HepG2 (cell line): Measurements from ENCODE around the gene EMCN. TPM values are rescaled to one million over a fixed set of nuclear protein-coding genes. Genes with fewer than 3 reads are reported as not detected.

Experiments used
- ATAC-seq: fragments of 200-7000 bp; cut with Tn5 transposase; 3 replicates; pipeline ENCODE4 v1.9.1; 2020; ENCODE audit warnings: mild to moderate bottlenecking, moderate library complexity
- BruUV-seq: library from RNA; stranded (reverse); fragments of 400-500 nt; replicated peaks from 2 replicates; lab custom pipeline; 2021; lab: Mats Ljungman, UMichigan
- CTCF ChIA-PET: fragments of 300-600 bp; formaldehyde crosslinking; extraction: SDS; loops from one replicate; lab custom pipeline; 2021; ENCODE audit warnings: low total read pairs, inconsistent platforms, low intra/inter-chr PET ratio; lab: Yijun Ruan, JAX
- POLR2A ChIA-PET: fragments of 350-600 bp; sonication (Branson Sonifier 250); formaldehyde crosslinking; loops from one replicate; lab custom pipeline; 2020; ENCODE audit warnings: antibody characterized with exemption, inconsistent platforms; lab: Yijun Ruan, JAX
- DNase-seq: peaks from one replicate; pipeline ENCODE4 v3.0.0-alpha.2; 2015; ENCODE audit warnings: low spot score
- FAIRE-seq: peaks from 3 replicates; lab custom pipeline; 2011; peaks lifted over from hg19 to GRCh38; lab: Jason Lieb, UNC
- H2AFZ ChIP-seq: one replicate; pipeline ENCODE4 v1.6.1; 2011; ENCODE audit warnings: low read length, inconsistent platforms
- H3K27ac ChIP-seq: fragments of 300-600 bp; 3 replicates; pipeline ENCODE4 v1.8.0; 2011; ENCODE audit warnings: mixed run types, mild to moderate bottlenecking, mixed read lengths, low read length, inconsistent platforms; ENCODE audit not compliant: insufficient read depth; ENCODE audit errors: extremely low read length
- H3K27me3 ChIP-seq, 2 experiments: fragments of 200-600 bp in 1 of 2; 2 replicates in 1 of 2; 3 replicates in 1 of 2; pipeline versions ENCODE4 v1.6.0 to v1.8.0; 2011; ENCODE audit warnings: low read length in 2 of 2, mild to moderate bottlenecking in 2 of 2, moderate library complexity in 2 of 2, inconsistent platforms in 1 of 2; ENCODE audit not compliant: insufficient read depth in 2 of 2, control insufficient read depth in 1 of 2
- H3K36me3 ChIP-seq, 2 experiments: fragments of 200-600 bp in 1 of 2; replicated peaks in 1 of 2; 2 replicates in 1 of 2; 3 replicates in 1 of 2; pipeline versions ENCODE4 v1.5.1 to v1.8.0; 2011; ENCODE audit warnings: low read length in 2 of 2, inconsistent platforms in 1 of 2; ENCODE audit not compliant: insufficient read depth in 2 of 2, control insufficient read depth in 1 of 2
- H3K4me1 ChIP-seq: 2 replicates; pipeline ENCODE4 v1.5.1; 2012; ENCODE audit warnings: low read length, inconsistent platforms; ENCODE audit not compliant: insufficient read depth
- H3K4me2 ChIP-seq: 2 replicates; pipeline ENCODE4 v1.6.0; 2011; ENCODE audit warnings: low read depth, low read length, inconsistent platforms
- H3K4me3 ChIP-seq, 3 experiments: fragments of 200-600 bp in 1 of 3; sonication (generic), shearing (Covaris generic) in 1 of 3; replicated peaks in 1 of 3; 2 replicates each; pipeline ENCODE4 v1.5.1; 2011 to 2016; ENCODE audit warnings: low read length in 3 of 3, inconsistent platforms in 2 of 3, low read depth in 2 of 3, mild to moderate bottlenecking in 2 of 3, control low read depth in 1 of 3, mixed read lengths in 1 of 3; ENCODE audit not compliant: insufficient read depth in 1 of 3
- H3K79me2 ChIP-seq: one replicate; pipeline ENCODE4 v1.6.1; 2011; ENCODE audit warnings: low read length, inconsistent platforms; ENCODE audit not compliant: insufficient read depth
- H3K9ac ChIP-seq: 2 replicates; pipeline ENCODE4 v1.6.0; 2011; ENCODE audit warnings: mild to moderate bottlenecking, low read depth, low read length, inconsistent platforms; ENCODE audit not compliant: insufficient read depth
- H3K9me3 ChIP-seq: 2 replicates; pipeline ENCODE4 v1.5.1; 2012; ENCODE audit warnings: mild to moderate bottlenecking, low read length
- H4K20me1 ChIP-seq: 2 replicates; pipeline ENCODE4 v1.6.0; 2011; ENCODE audit warnings: inconsistent platforms, mild to moderate bottlenecking, low read length, moderate library complexity; ENCODE audit not compliant: insufficient read depth
- CCAR2 ChIP-seq: fragments of 200-400 bp; formaldehyde crosslinking; optimal IDR thresholded peaks from 2 replicates; pipeline ENCODE3; 2018; ENCODE audit warnings: low read depth, mild to moderate bottlenecking, low read length, moderate library complexity
- CREM ChIP-seq, 2 experiments: sonication (generic) in 1 of 2; formaldehyde crosslinking in 1 of 2; IDR thresholded peaks; 2 replicates each; pipeline versions ENCODE4 v1.4.0 to v1.6.1; 2016 to 2020; ENCODE audit warnings: antibody characterized with exemption in 1 of 2, mild to moderate bottlenecking in 1 of 2, missing genetic modification reagents in 1 of 2
- HIVEP1 ChIP-seq: sonication (generic); formaldehyde crosslinking; IDR thresholded peaks from 2 replicates; pipeline ENCODE4 v1.4.0; 2020; ENCODE audit warnings: mild to moderate bottlenecking, missing genetic modification reagents
- IRF2 ChIP-seq: IDR thresholded peaks from 2 replicates; pipeline ENCODE4 v1.6.1; 2018; ENCODE audit warnings: missing genetic modification reagents, missing compliant biosample characterization
- KLF11 ChIP-seq: IDR thresholded peaks from 2 replicates; pipeline ENCODE4 v1.6.1; 2016; ENCODE audit warnings: missing compliant biosample characterization
- NPAS2 ChIP-seq: sonication (generic); formaldehyde crosslinking; IDR thresholded peaks from 2 replicates; pipeline ENCODE4 v1.8.0; 2022; ENCODE audit warnings: mild to moderate bottlenecking, missing genetic modification reagents, borderline replicate concordance
- RBAK ChIP-seq: sonication (generic); formaldehyde crosslinking; IDR thresholded peaks from 2 replicates; pipeline ENCODE4 v1.5.1; 2020; ENCODE audit warnings: mild to moderate bottlenecking, missing genetic modification reagents
- RORA ChIP-seq: sonication (generic); formaldehyde crosslinking; IDR thresholded peaks from 2 replicates; pipeline ENCODE4 v1.5.0; 2020; ENCODE audit warnings: mild to moderate bottlenecking, missing genetic modification reagents, moderate library complexity
- SMYD3 ChIP-seq: sonication (generic); formaldehyde crosslinking; IDR thresholded peaks from 2 replicates; pipeline ENCODE4 v1.8.1; 2023; ENCODE audit warnings: mild to moderate bottlenecking, missing genetic modification reagents
- SP2 ChIP-seq: sonication (generic); formaldehyde crosslinking; IDR thresholded peaks from 2 replicates; pipeline ENCODE4 v1.5.1; 2020; ENCODE audit warnings: mild to moderate bottlenecking, missing genetic modification reagents
- SP4 ChIP-seq: sonication (generic); formaldehyde crosslinking; IDR thresholded peaks from 2 replicates; pipeline ENCODE4 v1.8.1; 2023; ENCODE audit warnings: mild to moderate bottlenecking, missing genetic modification reagents
- ZMYM2 ChIP-seq: sonication (generic); formaldehyde crosslinking; IDR thresholded peaks from 2 replicates; pipeline ENCODE4 v1.8.0; 2022; ENCODE audit warnings: mild to moderate bottlenecking, missing genetic modification reagents
- ZNF138 ChIP-seq: sonication (generic); formaldehyde crosslinking; IDR thresholded peaks from 2 replicates; pipeline ENCODE4 v1.5.0; 2020; ENCODE audit warnings: mild to moderate bottlenecking, low read depth, missing genetic modification reagents
- ZNF367 ChIP-seq: sonication (generic); formaldehyde crosslinking; IDR thresholded peaks from 2 replicates; pipeline ENCODE4 v1.4.0; 2020; ENCODE audit warnings: missing genetic modification reagents, borderline replicate concordance
- ZNF670 ChIP-seq: sonication (generic); formaldehyde crosslinking; IDR thresholded peaks from 2 replicates; pipeline ENCODE4 v1.8.0; 2022; ENCODE audit warnings: mild to moderate bottlenecking, missing genetic modification reagents, borderline replicate concordance
- ZNF878 ChIP-seq: sonication (generic); formaldehyde crosslinking; IDR thresholded peaks from 2 replicates; pipeline ENCODE4 v1.8.1; 2023; ENCODE audit warnings: mild to moderate bottlenecking, missing genetic modification reagents, moderate library complexity
- WGBS: methylation state at CpG from one replicate; pipeline ENCODE4 v1.1.6; 2017; ENCODE audit warnings: low lambda C conversion rate; 5-methylcytosine and 5-hydroxymethylcytosine counted together
- in situ Hi-C: cut with HindIII; loops from 2 replicates; pipeline ENCODE4 v1.10.0; 2017; ENCODE audit warnings: low pct_unique_long_range_greater_than_20kb; ENCODE audit not compliant: extremely low pct_ligation_motif_present
- intact Hi-C: fragments of 100-400 bp; cut with micrococcal nuclease; formaldehyde crosslinking; loops from one replicate; pipeline ENCODE4 v1.10.0; 2022; ENCODE audit not compliant: unreplicated experiment
- polyA plus RNA-seq, 8 experiments: library from polyadenylated mRNA; depleted of rRNA in 3 of 8; stranded (reverse) in 7 of 8; unstranded in 1 of 8; fragments of >200 nt; fragmentation: Illumina TruSeq in 4 of 8; extraction: Trizol in 4 of 8; gene quantifications; 2 replicates each; pipeline versions ENCODE4 v1.2.1 to v1.2.3, GENCODE V29; 2011 to 2016; ENCODE audit warnings: low read depth in 4 of 8, missing spikeins in 1 of 8, mixed read lengths in 1 of 8; ENCODE audit not compliant: insufficient read depth in 1 of 8
- total RNA-seq, 5 experiments: library from RNA; depleted of rRNA; stranded (reverse); fragments of >200 nt; fragmentation: Illumina TruSeq; extraction: Trizol; gene quantifications; 2 replicates each; pipeline ENCODE4 v1.2.3, GENCODE V29; 2016; ENCODE audit warnings: low read depth in 1 of 5
- TF ChIP-seq, protein P1 (sequence below): sonication (generic); formaldehyde crosslinking; IDR thresholded peaks from 2 replicates; pipeline ENCODE4; 2020; ENCODE audit warnings: missing genetic modification reagents, mild to moderate bottlenecking, borderline replicate concordance
- TF ChIP-seq, protein P2 (sequence below): sonication (generic); formaldehyde crosslinking; IDR thresholded peaks from 2 replicates; pipeline ENCODE4 v1.9.0; 2021; ENCODE audit warnings: missing genetic modification reagents, mild to moderate bottlenecking, borderline replicate concordance

EMCN gene
- total and polyA plus RNA-seq, 2 of the 13 experiments (the other 11 are each of a cell fraction or from before 2014, with no cell fraction given) = not detected

DNA sequence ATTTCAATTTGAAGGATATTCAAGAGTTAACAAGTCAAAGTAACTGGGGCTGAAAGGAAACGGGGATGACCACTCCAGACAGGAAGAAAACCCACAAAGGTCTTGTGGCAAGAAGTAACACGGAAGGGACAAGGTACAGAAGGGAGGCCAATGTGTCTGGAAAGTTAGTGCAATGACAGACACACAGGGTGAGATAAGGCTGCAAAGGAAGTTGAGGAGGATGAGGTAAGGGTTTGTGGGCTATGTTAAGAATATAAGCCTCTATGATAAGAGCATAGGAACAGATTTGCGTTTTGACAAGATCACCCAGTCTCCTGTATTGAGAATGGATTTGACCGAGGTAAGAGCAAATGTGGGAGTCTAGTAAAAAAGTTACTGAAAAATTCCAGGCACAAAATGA, 21.9 kb upstream of the EMCN start:
- in situ Hi-C loops (no loop called here), intact Hi-C loops (no loop called here)
- ChIA-PET POLR2A (no interaction called here), CTCF (no interaction called here)
- FAIRE-seq (no peak), ATAC-seq (no peak), DNase-seq (no peak)
- no peaks in the 10 kb centered on the region for H3K9me3 ChIP-seq
- BruUV-seq = no TSS peak
- no peaks in the 10 kb centered on the region for H4K20me1 ChIP-seq
- TF ChIP-seq, protein P1, sequence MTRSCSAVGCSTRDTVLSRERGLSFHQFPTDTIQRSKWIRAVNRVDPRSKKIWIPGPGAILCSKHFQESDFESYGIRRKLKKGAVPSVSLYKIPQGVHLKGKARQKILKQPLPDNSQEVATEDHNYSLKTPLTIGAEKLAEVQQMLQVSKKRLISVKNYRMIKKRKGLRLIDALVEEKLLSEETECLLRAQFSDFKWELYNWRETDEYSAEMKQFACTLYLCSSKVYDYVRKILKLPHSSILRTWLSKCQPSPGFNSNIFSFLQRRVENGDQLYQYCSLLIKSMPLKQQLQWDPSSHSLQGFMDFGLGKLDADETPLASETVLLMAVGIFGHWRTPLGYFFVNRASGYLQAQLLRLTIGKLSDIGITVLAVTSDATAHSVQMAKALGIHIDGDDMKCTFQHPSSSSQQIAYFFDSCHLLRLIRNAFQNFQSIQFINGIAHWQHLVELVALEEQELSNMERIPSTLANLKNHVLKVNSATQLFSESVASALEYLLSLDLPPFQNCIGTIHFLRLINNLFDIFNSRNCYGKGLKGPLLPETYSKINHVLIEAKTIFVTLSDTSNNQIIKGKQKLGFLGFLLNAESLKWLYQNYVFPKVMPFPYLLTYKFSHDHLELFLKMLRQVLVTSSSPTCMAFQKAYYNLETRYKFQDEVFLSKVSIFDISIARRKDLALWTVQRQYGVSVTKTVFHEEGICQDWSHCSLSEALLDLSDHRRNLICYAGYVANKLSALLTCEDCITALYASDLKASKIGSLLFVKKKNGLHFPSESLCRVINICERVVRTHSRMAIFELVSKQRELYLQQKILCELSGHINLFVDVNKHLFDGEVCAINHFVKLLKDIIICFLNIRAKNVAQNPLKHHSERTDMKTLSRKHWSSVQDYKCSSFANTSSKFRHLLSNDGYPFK = no peak
- TF ChIP-seq ZNF670 (CRISPR knock-in tag) = no peak
- no peak for TF ChIP-seq RBAK
- no peak for TF ChIP-seq ZMYM2 (CRISPR knock-in tag)
- no peak for TF ChIP-seq SP4 (CRISPR knock-in tag)
- no peak for TF ChIP-seq ZNF367
- TF ChIP-seq SMYD3 = no peak
- no peak for TF ChIP-seq ZNF138
- no peak for TF ChIP-seq CREM (IDR thresholded peaks at IDR 0.05)
- TF ChIP-seq CREM (CRISPR knock-in tag; IDR thresholded peaks at IDR 0.05) = no peak
- no peak for TF ChIP-seq KLF11 (CRISPR knock-in tag)
- TF ChIP-seq IRF2 (CRISPR knock-in tag) = no peak
- TF ChIP-seq, protein P2, sequence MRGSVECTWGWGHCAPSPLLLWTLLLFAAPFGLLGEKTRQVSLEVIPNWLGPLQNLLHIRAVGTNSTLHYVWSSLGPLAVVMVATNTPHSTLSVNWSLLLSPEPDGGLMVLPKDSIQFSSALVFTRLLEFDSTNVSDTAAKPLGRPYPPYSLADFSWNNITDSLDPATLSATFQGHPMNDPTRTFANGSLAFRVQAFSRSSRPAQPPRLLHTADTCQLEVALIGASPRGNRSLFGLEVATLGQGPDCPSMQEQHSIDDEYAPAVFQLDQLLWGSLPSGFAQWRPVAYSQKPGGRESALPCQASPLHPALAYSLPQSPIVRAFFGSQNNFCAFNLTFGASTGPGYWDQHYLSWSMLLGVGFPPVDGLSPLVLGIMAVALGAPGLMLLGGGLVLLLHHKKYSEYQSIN (CRISPR knock-in tag) = no peak
- no peak for TF ChIP-seq HIVEP1 (CRISPR knock-in tag)
- no peak for TF ChIP-seq ZNF878
- no peak for TF ChIP-seq SP2 (CRISPR knock-in tag)
- TF ChIP-seq CCAR2 = no peak
- TF ChIP-seq NPAS2 (CRISPR knock-in tag) = no peak
- TF ChIP-seq RORA = no peak
- no peaks in the 10 kb centered on the region for H3K4me1 ChIP-seq
- no peak overlapping the region for H3K4me2 ChIP-seq
- H2AFZ ChIP-seq = no peak overlapping the region
- no peak overlapping the region for H3K4me3 ChIP-seq
- no peak overlapping the region for H3K9ac ChIP-seq
- no peaks in the 10 kb centered on the region for H3K27me3 ChIP-seq
- under 1% methylated on average over 4 of the region's 4 CpGs for WGBS
- no peak overlapping the region for H3K27ac ChIP-seq
- H3K79me2 ChIP-seq = no peaks in the 10 kb centered on the region
- no peaks in the 10 kb centered on the region for H3K36me3 ChIP-seq
